Brain microvascular endothelial cell (primary cell): ENCODE results near the gene VSTM5.
"Not testable (repeated sequence)": the region's sequence is repeated elsewhere in the genome, so short reads cannot be mapped to it uniquely, and the experiment has no call there.

Source experiments
- DNase-seq: peaks from one replicate; pipeline ENCODE4 v3.0.0-alpha.2; 2020
- H3K27ac ChIP-seq: fragments of 250-450 bp; sonication (Bioruptor Pico); 2 replicates; pipeline ENCODE4 v1.5.1; 2020; ENCODE audit warnings: mild to moderate bottlenecking, moderate library complexity
- H3K27me3 ChIP-seq: fragments of 250-450 bp; sonication (Bioruptor Pico); replicated peaks from 2 replicates; pipeline ENCODE4 v1.5.1; 2020; ENCODE audit warnings: mild to moderate bottlenecking
- H3K36me3 ChIP-seq: fragments of 250-450 bp; sonication (Bioruptor Pico); replicated peaks from 2 replicates; pipeline ENCODE4 v1.5.1; 2020; ENCODE audit warnings: mild to moderate bottlenecking
- H3K4me3 ChIP-seq: 2 replicates; pipeline ENCODE4 v1.5.1; 2011; ENCODE audit warnings: low read depth, mild to moderate bottlenecking, control low read depth, low read length, moderate library complexity
- in situ Hi-C: cut with HindIII; loops from 2 replicates; pipeline ENCODE4 v1.10.0; 2017; ENCODE audit warnings: low sequenced_read_pairs, low pct_ligation_motif_present
- TF ChIP-seq, protein P1 (sequence below): IDR thresholded peaks from 2 replicates; pipeline ENCODE4 v1.5.1; 2011; ENCODE audit warnings: low read depth, mild to moderate bottlenecking, moderate library complexity, low read length, control low read depth, inconsistent platforms; ENCODE audit errors: missing control alignments

Gene VSTM5, protein sequence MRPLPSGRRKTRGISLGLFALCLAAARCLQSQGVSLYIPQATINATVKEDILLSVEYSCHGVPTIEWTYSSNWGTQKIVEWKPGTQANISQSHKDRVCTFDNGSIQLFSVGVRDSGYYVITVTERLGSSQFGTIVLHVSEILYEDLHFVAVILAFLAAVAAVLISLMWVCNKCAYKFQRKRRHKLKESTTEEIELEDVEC

DNA sequence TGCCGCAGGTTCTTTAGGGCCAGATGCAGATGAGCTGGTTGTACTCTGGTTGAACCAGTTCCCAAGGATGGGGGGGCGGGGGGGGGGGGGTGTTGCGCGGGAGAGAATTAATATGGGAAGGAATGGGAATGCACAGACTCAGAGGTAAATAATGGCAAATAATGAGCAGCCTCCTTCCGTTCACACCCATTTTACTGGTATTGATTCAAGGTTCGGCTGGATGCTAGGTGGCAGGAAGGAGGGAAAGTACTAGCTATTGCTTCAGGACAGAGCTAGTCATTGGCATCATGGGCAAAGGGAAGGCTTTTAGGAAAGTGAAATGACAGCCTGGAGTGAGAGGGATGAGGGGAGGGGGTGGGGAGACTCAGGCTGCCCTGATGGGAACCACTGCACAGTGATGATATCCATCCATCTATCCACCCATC lies at the start of gene VSTM5:
Gene VSTM5 (minus strand): TSS at position 25 of the 425 bp plus-strand sequence. CDS start 116 bp downstream, outside the sequence.
- no peak for DNase-seq
- Histone ChIP-seq H3K27ac (no peak within 1 kb of the TSS), H3K27me3 (no peaks in the 10 kb centered on the region), H3K36me3 (no peaks in the 10 kb centered on the region), H3K4me3 (peak within 1 kb of the TSS; percentile 47)
- TF ChIP-seq, protein P1, sequence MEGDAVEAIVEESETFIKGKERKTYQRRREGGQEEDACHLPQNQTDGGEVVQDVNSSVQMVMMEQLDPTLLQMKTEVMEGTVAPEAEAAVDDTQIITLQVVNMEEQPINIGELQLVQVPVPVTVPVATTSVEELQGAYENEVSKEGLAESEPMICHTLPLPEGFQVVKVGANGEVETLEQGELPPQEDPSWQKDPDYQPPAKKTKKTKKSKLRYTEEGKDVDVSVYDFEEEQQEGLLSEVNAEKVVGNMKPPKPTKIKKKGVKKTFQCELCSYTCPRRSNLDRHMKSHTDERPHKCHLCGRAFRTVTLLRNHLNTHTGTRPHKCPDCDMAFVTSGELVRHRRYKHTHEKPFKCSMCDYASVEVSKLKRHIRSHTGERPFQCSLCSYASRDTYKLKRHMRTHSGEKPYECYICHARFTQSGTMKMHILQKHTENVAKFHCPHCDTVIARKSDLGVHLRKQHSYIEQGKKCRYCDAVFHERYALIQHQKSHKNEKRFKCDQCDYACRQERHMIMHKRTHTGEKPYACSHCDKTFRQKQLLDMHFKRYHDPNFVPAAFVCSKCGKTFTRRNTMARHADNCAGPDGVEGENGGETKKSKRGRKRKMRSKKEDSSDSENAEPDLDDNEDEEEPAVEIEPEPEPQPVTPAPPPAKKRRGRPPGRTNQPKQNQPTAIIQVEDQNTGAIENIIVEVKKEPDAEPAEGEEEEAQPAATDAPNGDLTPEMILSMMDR: no peak
- in situ Hi-C loops: no loop called here

DNA sequence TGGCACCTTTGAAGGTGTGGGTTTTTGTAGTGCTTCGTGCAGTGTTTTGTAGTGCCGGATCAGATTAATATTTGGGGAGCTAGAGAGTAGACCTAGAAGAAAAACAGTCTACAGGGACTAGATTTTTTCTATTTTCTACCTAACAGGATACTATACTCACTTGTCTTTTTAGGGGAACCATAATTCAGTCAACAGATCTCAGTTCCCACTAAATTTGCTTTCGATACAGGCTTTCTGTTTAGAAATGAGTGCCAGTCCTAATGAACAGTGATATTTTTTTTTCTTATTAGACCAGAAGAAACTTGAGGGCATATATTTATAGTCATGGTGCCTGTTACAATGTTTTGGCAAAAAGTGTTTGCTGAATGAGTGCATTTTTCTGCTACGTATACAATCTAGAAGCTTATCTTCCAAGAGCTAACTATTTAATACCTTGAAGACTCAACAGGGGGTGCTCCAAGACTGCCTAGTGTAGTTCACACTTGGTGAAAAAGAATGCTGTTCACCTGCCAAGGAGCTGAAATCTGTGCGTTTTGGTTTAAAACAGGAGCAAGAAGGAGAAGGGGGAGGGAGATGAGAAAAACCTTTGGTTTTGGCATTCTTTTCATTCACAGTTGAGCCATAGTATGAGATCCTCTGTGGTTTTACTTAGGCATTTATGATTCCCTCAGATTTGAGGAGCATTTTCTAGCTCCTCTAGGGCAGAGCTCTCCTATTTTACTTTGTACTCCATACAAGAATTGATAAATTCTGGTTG lies 44.9 kb upstream of the VSTM5 start:
- TF ChIP-seq, protein P1: peak; percentile 74
- in situ Hi-C loops: no loop called here
- Histone ChIP-seq H3K27ac (no peak overlapping the region), H3K36me3 (no peaks in the 10 kb centered on the region), H3K4me3 (no peak overlapping the region), H3K27me3 (no peaks in the 10 kb centered on the region)
- peak; percentile 54 for DNase-seq

DNA sequence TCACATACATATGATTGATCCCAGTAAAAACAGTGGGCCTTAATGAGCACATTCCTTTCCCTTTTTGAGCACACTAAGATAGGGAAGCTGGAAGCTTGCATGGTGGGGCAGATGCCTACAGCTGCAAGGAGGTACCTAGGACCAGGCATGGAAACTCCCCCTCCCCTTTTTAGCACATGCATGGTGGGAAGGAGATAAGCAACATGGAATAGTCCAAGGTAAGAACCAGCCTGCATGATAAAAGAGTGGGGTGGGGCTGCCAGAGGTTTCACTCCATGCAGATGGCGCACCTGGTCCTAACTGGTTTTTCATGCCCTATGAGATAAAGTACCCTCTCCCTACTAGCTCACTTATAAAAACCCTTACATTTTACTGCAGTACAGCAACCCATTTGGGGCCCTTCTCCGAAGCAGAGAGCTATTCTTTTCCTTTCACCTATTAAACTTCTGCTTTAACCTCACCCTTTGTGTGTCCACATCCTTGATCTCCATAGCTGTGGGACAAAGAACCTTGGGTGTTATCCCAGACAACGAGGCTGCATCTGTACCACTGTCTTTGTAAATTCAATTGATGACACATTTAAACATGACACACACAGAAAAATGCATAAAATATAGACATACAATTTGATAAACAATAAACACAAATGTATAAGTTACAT lies 40.1 kb upstream of the VSTM5 start:
- Histone ChIP-seq H3K36me3 (no peaks in the 10 kb centered on the region), H3K27ac (no peak overlapping the region), H3K4me3 (no peak overlapping the region), H3K27me3 (no peaks in the 10 kb centered on the region)
- no peak for DNase-seq
- TF ChIP-seq, protein P1: no peak
- in situ Hi-C loops: no loop called here

DNA sequence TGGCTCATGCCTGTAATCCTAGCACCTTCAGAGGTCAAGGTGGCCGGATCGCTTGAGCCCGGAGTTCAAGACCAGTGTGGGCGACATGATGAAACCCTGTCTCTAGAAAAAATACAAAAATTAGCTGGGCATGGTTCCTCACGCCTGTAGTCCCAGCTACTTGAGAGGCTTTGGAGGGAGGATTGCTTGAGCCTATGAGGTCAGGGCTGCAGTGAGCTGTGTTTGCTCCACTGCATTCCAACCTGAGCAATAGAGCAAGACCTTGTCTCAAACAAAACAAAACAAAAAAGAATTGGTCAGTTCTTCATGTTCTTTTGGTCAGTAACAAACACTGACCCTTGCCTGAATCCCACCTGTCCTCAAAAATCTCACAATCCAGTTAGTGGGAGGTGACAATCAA lies 36.7 kb upstream of the VSTM5 start:
- in situ Hi-C loops: no loop called here
- no peak overlapping the region for H3K27ac ChIP-seq
- no peak for DNase-seq
- TF ChIP-seq, protein P1: no peak
- no peaks in the 10 kb centered on the region for H3K36me3 ChIP-seq
- H3K4me3 ChIP-seq: no peak overlapping the region
- H3K27me3 ChIP-seq: no peaks in the 10 kb centered on the region

DNA sequence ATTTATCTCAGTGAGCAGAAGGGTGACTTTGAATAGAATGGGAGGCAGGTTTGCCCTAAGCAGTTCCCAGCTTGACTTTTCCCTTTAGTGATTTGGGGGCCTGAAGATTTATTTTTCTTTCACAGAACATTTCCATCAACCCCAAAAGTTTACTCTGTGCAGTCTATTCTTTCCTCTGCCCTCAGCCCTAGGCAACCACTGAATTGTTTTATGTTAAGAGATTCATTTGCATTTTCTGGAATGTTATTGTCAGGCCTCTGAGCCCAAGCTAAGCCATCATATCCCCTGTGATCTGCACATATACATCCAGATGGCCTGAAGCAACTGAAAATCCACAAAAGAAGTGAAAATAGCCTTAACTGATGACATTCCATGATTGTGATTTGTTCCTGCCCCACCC lies 28.7 kb upstream of the VSTM5 start:
- H3K27ac ChIP-seq, in situ Hi-C loops, DNase-seq, H3K27me3 ChIP-seq, H3K36me3 ChIP-seq, H3K4me3 ChIP-seq: not testable (repeated sequence)

DNA sequence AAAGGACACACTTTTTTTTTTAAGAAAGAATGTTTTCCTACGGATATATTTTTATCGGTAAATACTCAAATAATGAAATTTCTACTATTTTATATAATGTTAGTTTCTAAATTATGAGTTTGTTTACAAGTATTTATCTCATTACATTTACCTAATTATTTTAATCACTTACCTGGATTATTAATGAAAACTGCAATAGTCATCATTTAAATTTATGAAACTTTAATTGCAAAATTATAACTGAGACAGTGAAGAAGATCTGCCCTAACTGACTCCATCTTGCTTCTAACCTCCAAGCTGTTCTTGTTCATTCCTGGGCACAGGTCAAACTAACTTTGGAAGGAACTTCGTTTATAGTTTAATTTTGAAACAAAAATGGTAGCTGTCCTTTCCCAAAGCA lies 25.2 kb upstream of the VSTM5 start:
- no peak overlapping the region for H3K27ac ChIP-seq
- in situ Hi-C loops: no loop called here
- H3K4me3 ChIP-seq: no peak overlapping the region
- no peaks in the 10 kb centered on the region for H3K36me3 ChIP-seq
- DNase-seq: no peak
- H3K27me3 ChIP-seq: no peaks in the 10 kb centered on the region
- TF ChIP-seq, protein P1: no peak
